ENCODE results near the gene DSCAML1.

DNA sequence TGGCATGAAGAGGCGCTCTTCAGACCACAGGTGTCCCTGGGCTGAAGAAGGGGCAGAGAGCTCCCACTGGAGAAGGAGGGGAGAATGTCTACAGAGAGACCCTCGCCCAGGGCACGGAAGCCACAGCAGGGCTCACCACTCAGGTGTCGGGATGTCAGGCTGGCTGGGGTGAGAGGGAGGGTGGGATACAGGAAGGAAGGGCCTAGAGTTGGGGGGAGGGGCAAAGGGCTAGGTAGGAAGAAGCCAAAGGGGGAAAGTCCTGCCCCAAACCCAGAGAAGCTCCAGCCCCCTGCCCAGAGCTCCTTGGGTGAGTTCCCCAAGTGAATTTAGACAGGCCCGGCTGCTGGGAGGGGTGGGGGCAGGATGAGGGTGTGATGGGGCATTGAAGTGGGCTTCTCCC lies 237.3 kb downstream of the DSCAML1 start:
- no peak for TF ChIP-seq POLR2A (IDR thresholded peaks at IDR 0.05)
- TF ChIP-seq, protein P1, sequence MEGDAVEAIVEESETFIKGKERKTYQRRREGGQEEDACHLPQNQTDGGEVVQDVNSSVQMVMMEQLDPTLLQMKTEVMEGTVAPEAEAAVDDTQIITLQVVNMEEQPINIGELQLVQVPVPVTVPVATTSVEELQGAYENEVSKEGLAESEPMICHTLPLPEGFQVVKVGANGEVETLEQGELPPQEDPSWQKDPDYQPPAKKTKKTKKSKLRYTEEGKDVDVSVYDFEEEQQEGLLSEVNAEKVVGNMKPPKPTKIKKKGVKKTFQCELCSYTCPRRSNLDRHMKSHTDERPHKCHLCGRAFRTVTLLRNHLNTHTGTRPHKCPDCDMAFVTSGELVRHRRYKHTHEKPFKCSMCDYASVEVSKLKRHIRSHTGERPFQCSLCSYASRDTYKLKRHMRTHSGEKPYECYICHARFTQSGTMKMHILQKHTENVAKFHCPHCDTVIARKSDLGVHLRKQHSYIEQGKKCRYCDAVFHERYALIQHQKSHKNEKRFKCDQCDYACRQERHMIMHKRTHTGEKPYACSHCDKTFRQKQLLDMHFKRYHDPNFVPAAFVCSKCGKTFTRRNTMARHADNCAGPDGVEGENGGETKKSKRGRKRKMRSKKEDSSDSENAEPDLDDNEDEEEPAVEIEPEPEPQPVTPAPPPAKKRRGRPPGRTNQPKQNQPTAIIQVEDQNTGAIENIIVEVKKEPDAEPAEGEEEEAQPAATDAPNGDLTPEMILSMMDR (IDR thresholded peaks at IDR 0.05): no peak

Measured in tibial nerve (tissue), 3 donors.